Psoas muscle (tissue), 8 donors: ENCODE results near the gene CYLC1. TPM values are rescaled to one million over a fixed set of nuclear protein-coding genes. Genes with fewer than 3 reads are reported as not detected.
A peak's percentile ranks its signal among the peaks of the same experiment; 100 is the strongest.

Experiments used
- ATAC-seq, 4 donors: fragments of 200-7000 bp; cut with Tn5 transposase; one replicate each; pipeline ENCODE4 v1.9.1; 2020; ENCODE audit warnings: moderate library complexity in 3 of 4, mild to moderate bottlenecking in 2 of 4
- DNase-seq, 2 donors: peaks; one replicate each; pipeline ENCODE4 v3.0.0-alpha.2; 2020
- H3K27ac ChIP-seq: fragments of 200-600 bp; one replicate; pipeline ENCODE4 v1.8.0; 2022
- H3K27me3 ChIP-seq, 3 donors: fragments of 200-600 bp in 1 of 3; one replicate each; pipeline versions ENCODE4 v1.6.1 to v1.8.0; 2013 to 2022; ENCODE audit warnings: low read length in 2 of 3, mild to moderate bottlenecking in 2 of 3, moderate library complexity in 1 of 3; ENCODE audit not compliant: insufficient read depth in 3 of 3
- H3K36me3 ChIP-seq, 2 donors: fragments of 200-600 bp in 1 of 2; one replicate each; pipeline versions ENCODE4 v1.6.1 to v1.8.0; 2013 to 2022; ENCODE audit warnings: low read depth in 1 of 2, mild to moderate bottlenecking in 1 of 2, moderate library complexity in 1 of 2; ENCODE audit not compliant: insufficient read depth in 1 of 2
- H3K4me1 ChIP-seq: fragments of 200-600 bp; one replicate; pipeline ENCODE4 v1.8.0; 2022
- H3K4me3 ChIP-seq: fragments of 200-600 bp; one replicate; pipeline ENCODE4 v1.8.0; 2022; ENCODE audit warnings: mild to moderate bottlenecking
- H3K9me3 ChIP-seq: fragments of 200-600 bp; one replicate; pipeline ENCODE4 v1.8.0; 2022
- CTCF ChIP-seq: fragments of 200-600 bp; IDR thresholded peaks from one replicate; pipeline ENCODE4 v1.8.0; 2022; ENCODE audit warnings: antibody characterized with exemption
- WGBS, 3 donors: extraction: QIAGEN DNeasy Blood & Tissue Kit; methylation state at CpG; one replicate each; pipeline versions ENCODE4 v1.1.6 to v1.1.7; 2013; 5-methylcytosine and 5-hydroxymethylcytosine counted together
- intact Hi-C, 2 donors: fragments of 100-400 bp; cut with DNase I; formaldehyde crosslinking; loops; one replicate each; pipeline versions ENCODE4 v1.11.0 to v1.14.2; 2022
- polyA plus RNA-seq, 3 donors: library from polyadenylated mRNA; stranded (reverse); fragments of 200-250 nt; gene quantifications; one replicate each; pipeline ENCODE4 v1.2.3, GENCODE V29; 2013
- total RNA-seq, 4 donors: library from RNA; stranded (reverse); fragmentation: NEBNext Ultra II Directional in 2 of 4; extraction: Animal tissue kit (Norgen Biotek cat#: 25700) in 2 of 4; gene quantifications; one replicate each; pipeline versions ENCODE4 v1.2.1 to v1.2.4, GENCODE V29; 2021 to 2023
- donor health status: healthy with polysubstance abuse.
- donor health status: DM: no; HTN: no; CAD: no; lungs with moderate emphysema.
- donor health status: Bipolar disorder and iron deficiency.
- donor health status: healthy.
- donor health status: DM: yes; HTN: yes; CAD: no.
- donor health status: DM: no; HTN: no; CAD: no.
- donor health status: DM: no; HTN: no; CAD: no.
- donor health status: DM: yes; HTN: yes; CAD: no.

CYLC1 gene
- total and polyA plus RNA-seq, 7 donors: not detected

- H3K4me3 ChIP-seq: no peak overlapping the region
- no peaks in the 10 kb centered on the region for H3K9me3 ChIP-seq
- no peak for ATAC-seq
- TF ChIP-seq CTCF: peak; percentile 10
- no peaks in the 10 kb centered on the region for H3K27me3 ChIP-seq
- no peak overlapping the region for H3K27ac ChIP-seq
- intact Hi-C loops: no loop called here
- DNase-seq: no peak
- WGBS, 3 donors: 61 to 84% (median 71%) methylated on average over 2 of the region's 2 CpGs
- no peaks in the 10 kb centered on the region for H3K36me3 ChIP-seq
- no peaks in the 10 kb centered on the region for H3K4me1 ChIP-seq
Observed at GRCh38 chrX:83934220-83934619, 73.3 kb downstream of the CYLC1 start.
